BE2C (cell line): ENCODE results near the gene ARHGEF39.

Experiments
- DNase-seq: peaks from one replicate; pipeline ENCODE4 v3.0.0-alpha.2; 2020
- H3K27me3 ChIP-seq: fragments of 250-450 bp; sonication (Bioruptor Pico); 2 replicates; pipeline ENCODE4 v1.5.1; 2020; ENCODE audit warnings: mild to moderate bottlenecking
- H3K36me3 ChIP-seq: fragments of 250-450 bp; sonication (Bioruptor Pico); 2 replicates; pipeline ENCODE4 v1.5.1; 2020; ENCODE audit warnings: mild to moderate bottlenecking
- H3K4me1 ChIP-seq: fragments of 250-450 bp; sonication (Bioruptor Pico); 2 replicates; pipeline ENCODE4 v1.5.1; 2020
- H3K4me3 ChIP-seq: 2 replicates; pipeline ENCODE4 v1.5.1; 2011; ENCODE audit warnings: low read depth, low read length
- H3K9me3 ChIP-seq: fragments of 250-450 bp; sonication (Bioruptor Pico); 2 replicates; pipeline ENCODE4 v1.5.1; 2020
- CTCF ChIP-seq: IDR thresholded peaks from 2 replicates; pipeline ENCODE4 v1.5.1; 2012; ENCODE audit warnings: mild to moderate bottlenecking, low read depth, low read length

The ARHGEF39 gene

DNA sequence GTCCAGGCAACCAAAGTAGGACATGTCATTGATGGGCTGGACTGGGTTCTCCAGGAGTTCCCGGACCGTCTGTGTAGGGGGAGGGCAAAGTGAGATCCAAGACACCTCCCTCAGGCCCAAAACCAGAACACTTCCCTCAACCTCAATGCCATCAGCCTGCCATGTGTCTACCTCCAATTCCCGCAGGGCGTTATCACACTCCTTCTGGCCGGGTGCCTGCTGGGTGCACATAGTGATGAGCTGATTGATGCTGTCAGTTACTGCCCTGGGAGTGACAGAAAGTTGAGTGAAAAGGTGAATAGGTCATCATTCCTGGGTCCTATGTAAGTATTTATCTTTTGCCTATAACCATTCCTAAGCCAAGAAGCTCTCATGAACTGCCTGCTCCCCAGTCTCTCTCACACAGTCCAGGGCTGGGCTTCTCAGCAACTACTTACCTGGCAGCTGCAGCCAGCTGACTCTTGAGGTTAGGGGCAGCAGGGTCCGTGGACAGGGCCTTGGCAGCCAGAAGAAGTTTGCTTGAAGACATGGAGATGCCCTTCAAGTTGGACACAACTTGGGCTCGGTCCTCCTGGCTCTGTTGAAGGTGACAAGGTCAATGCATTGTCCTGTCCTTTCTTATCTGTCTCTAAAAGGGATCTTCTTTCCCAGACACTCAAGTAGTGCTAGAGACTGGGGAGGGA lies 46.0 kb upstream of the ARHGEF39 start:
- no peak overlapping the region for H3K4me3 ChIP-seq
- H3K36me3 ChIP-seq = peaks cover 82% of the 10 kb centered on the region
- no peaks in the 10 kb centered on the region for H3K4me1 ChIP-seq
- TF ChIP-seq CTCF = no peak
- H3K27me3 ChIP-seq = no peaks in the 10 kb centered on the region
- no peaks in the 10 kb centered on the region for H3K9me3 ChIP-seq
- no peak for DNase-seq

GRCh38 chr9:35708146-35708545 lies 43.2 kb upstream of the ARHGEF39 start:
- Histone ChIP-seq H3K4me3 (no peak overlapping the region), H3K27me3 (no peaks in the 10 kb centered on the region), H3K36me3 (peaks cover 88% of the 10 kb centered on the region), H3K9me3 (no peaks in the 10 kb centered on the region), H3K4me1 (no peaks in the 10 kb centered on the region)
- DNase-seq = no peak
- no peak for TF ChIP-seq CTCF

- Histone ChIP-seq H3K4me1 (no peaks in the 10 kb centered on the region), H3K9me3 (no peaks in the 10 kb centered on the region), H3K36me3 (peaks cover 91% of the 10 kb centered on the region), H3K4me3 (no peak overlapping the region), H3K27me3 (no peaks in the 10 kb centered on the region)
- DNase-seq = no peak
- TF ChIP-seq CTCF = no peak
Observed at GRCh38 chr9:35706951-35707350, 42.0 kb upstream of the ARHGEF39 start.

GRCh38 chr9:35705836-35706430 lies 40.9 kb upstream of the ARHGEF39 start:
- Histone ChIP-seq H3K9me3 (no peaks in the 10 kb centered on the region), H3K27me3 (no peaks in the 10 kb centered on the region), H3K4me1 (no peaks in the 10 kb centered on the region), H3K4me3 (no peak overlapping the region), H3K36me3 (peaks cover 91% of the 10 kb centered on the region)
- TF ChIP-seq CTCF = no peak
- no peak for DNase-seq

DNA sequence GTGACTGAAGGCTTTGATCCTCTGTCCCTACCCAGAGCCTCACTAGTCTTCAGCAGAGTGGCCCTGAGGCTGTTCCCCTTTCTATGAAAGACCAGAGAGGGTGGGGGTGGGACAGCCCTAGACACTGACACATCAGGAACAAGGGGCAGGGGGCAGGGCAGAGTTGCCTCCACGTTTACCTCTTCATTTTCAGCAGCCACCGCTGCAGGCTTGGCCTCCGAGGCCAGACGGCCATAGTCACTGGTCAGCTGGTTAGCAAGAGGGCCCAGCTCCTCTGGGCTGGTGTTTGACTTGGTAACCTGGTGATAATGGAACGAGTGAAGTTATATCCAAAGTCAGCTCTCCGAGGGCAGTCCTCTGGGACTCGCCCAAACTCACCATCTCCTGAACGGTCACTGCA lies 40.4 kb upstream of the ARHGEF39 start:
- H3K36me3 ChIP-seq = peaks cover 91% of the 10 kb centered on the region
- H3K4me3 ChIP-seq = no peak overlapping the region
- no peaks in the 10 kb centered on the region for H3K27me3 ChIP-seq
- DNase-seq = no peak
- H3K4me1 ChIP-seq = no peaks in the 10 kb centered on the region
- no peaks in the 10 kb centered on the region for H3K9me3 ChIP-seq
- TF ChIP-seq CTCF = no peak

- DNase-seq = no peak
- Histone ChIP-seq H3K9me3 (no peaks in the 10 kb centered on the region), H3K36me3 (peaks cover 98% of the 10 kb centered on the region), H3K4me3 (no peak overlapping the region), H3K27me3 (no peaks in the 10 kb centered on the region), H3K4me1 (no peaks in the 10 kb centered on the region)
- no peak for TF ChIP-seq CTCF
Observed at GRCh38 chr9:35703906-35704672, 39.1 kb upstream of the ARHGEF39 start.
